GM12865 (cell line): ENCODE results near the gene ELAVL1.

Experiments
- DNase-seq: peaks from one replicate; pipeline ENCODE4 v3.0.0; 2010; ENCODE audit warnings: low read depth
- H3K4me3 ChIP-seq: 2 replicates; pipeline ENCODE4 v1.5.1; 2011; ENCODE audit warnings: mild to moderate bottlenecking, low read depth, low read length, control low read depth
- TF ChIP-seq, protein P1 (sequence below): IDR thresholded peaks from 2 replicates; pipeline ENCODE4 v1.5.1; 2011; ENCODE audit warnings: low read length, control low read depth, low read depth, inconsistent platforms; ENCODE audit not compliant: insufficient read depth; ENCODE audit errors: missing control alignments

ELAVL1 gene

DNA sequence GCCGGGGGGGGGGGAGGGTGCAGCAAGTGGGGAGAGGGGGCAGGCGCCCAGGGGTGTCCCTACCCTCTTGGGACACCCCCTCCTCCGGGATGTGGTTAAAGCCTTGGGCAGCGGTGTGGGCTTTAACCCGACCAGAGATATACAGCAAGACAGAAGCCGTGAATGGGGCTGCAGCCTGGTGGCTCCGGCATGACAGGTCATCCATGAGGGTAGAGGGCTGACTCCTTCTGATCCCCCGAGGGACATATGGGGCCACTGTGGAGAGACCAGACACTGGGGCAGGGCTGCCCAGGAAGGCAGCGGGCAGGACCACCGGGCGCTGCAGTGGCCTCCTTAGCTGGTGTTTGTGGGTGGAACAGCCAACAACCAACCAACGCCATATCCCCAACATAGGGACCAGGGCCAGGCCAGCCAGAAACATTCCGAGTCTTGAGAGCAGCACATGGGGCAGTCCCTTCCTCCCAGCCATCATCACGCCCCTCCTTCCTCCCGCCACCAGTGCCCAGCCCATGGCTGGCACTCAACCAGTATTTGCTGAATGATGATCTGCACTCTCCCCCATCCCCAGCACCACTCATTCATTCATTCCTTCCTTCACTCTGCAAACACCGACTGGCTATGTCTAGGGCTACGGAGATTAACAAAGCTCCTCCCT lies 18.2 kb downstream of the ELAVL1 start:
- peak; percentile 31 for DNase-seq
- TF ChIP-seq, protein P1, sequence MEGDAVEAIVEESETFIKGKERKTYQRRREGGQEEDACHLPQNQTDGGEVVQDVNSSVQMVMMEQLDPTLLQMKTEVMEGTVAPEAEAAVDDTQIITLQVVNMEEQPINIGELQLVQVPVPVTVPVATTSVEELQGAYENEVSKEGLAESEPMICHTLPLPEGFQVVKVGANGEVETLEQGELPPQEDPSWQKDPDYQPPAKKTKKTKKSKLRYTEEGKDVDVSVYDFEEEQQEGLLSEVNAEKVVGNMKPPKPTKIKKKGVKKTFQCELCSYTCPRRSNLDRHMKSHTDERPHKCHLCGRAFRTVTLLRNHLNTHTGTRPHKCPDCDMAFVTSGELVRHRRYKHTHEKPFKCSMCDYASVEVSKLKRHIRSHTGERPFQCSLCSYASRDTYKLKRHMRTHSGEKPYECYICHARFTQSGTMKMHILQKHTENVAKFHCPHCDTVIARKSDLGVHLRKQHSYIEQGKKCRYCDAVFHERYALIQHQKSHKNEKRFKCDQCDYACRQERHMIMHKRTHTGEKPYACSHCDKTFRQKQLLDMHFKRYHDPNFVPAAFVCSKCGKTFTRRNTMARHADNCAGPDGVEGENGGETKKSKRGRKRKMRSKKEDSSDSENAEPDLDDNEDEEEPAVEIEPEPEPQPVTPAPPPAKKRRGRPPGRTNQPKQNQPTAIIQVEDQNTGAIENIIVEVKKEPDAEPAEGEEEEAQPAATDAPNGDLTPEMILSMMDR = no peak
- H3K4me3 ChIP-seq = no peak overlapping the region

DNA sequence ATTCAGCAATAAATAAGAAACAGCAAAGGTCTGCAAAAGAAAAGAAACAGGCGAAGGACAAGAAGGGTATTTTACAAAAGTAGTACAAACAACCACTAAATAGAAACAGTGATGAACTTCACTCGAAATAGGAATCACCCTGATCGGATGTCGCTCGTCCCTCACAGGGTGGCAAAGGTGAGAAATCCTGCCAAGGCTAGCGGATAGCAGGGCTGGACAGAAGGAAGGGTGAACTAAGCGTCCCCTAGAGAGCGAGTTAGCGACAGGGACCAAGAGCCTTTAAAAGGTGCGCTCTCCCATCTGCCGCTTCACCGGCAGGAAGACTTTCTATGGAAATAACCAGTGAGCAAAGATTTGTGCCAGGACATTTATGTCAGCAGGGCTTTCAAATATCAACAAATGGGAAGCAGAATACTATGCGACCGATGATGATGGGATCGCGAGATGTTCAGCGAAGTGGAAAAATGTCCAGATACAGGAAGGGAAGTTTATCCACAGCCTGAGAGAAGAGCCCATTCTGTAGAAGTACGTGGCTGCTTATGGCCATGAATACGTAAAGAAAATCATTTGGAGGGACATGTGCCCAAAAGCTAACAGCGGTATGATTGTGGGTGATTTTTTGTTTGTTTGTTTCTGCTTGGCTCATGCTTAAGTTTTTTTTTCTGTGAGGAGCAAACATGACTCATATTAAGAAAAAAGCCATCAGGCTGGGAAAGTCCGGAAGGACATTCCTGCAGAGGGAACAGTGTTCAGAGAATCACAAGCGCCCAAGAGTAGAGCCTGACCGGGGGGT lies 18.9 kb downstream of the ELAVL1 start:
- no peak for DNase-seq
- no peak overlapping the region for H3K4me3 ChIP-seq
- TF ChIP-seq, protein P1 = no peak

DNA sequence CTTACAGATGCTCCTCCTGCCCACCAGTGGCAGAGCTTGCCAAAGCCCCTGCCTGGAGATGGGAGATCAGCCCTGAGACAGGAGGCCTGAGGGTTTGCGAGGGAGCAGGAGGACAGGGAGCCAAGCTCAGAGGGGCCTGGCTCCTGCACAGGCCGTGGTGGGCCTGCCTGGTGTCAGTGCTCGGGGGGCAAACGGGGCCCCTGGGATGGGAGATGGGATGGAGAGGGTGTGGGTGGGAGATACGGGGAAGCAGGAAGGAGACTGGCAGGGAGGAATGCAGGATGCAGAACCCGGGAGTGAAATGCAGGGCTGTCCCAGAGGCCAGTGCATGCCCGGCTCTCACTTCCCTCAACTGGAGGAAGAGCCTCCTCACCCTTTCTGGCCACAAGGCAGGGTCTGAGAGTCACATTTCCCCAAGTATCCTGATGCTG lies 19.9 kb downstream of the ELAVL1 start:
- no peak overlapping the region for H3K4me3 ChIP-seq
- TF ChIP-seq, protein P1 = no peak
- DNase-seq = no peak

DNA sequence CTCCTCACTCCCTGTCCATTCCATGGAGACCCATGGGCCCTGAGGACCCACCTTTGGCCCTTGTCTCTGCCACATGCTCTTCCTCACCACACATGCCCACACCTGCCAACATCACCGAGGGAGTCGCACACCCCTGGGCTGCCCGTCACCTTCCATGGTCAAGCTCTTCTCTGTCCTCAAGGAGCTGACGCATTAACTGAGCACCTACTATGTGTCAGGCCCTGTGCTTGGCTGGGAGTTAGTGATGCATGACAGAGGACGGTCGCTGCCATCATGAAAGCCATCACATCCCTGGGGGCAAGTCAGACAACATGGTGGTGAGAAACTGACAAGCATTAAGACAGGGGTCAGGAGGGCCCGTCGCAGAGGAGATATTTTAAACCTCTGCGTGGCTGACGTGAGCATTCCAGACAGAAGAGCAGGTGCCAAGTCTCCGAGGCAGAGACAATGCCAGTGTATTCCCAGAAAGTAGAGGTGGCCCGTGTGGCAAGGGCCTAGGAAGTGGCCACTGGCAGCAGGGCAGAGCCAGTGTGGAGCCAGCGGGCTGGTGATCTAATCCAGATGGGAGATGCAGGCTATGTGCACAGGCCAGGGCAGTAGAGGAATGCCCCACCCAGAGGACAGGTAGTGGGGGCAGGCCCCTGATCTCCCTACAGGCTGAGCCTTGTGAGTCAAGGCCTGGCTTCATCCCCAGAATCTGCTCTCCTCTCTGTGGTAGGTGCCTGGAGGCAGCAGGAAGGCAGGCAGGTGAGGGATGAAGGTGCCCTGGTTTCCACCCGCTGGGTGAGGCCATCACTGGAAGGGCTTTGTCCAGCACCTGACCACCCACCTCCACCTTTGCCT lies 21.2 kb downstream of the ELAVL1 start:
- DNase-seq = no peak
- TF ChIP-seq, protein P1 = no peak

DNA sequence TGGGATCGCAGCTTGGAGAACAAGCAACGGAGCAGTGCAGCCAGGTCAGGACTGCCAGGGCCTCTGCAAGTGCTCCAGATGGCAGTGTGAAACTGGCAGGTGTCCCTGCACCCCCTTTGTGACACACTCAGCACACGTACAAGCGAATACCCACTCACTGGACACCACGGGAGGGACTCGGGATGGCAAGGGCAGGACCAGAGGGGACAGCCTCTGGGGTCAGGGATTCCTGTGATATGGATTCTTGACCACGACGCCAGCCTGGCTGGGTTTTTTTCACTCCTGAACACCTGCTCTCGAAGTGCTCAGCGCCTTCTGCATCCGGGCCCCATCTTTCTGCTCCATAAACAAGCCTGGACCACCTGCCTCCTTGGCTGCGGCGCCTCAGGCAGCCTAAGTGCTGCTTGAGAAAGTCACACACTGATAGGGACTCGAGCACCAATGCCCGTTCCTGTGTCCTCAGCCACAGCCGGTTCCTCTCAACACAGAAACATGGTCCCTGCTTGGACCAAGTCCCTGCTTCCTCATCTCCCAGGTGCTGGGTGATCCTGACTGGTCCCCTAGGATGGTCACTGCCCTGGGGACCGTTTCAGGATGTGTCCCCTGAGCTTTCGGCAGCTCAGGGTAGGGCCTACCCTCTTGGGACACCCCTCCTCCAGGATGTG lies 22.0 kb downstream of the ELAVL1 start:
- no peak for DNase-seq
- TF ChIP-seq, protein P1 = no peak
- no peak overlapping the region for H3K4me3 ChIP-seq

More for the DNA sequence above, 21.2 kb downstream of the ELAVL1 start:
- H3K4me3 ChIP-seq = no peak overlapping the region

DNA sequence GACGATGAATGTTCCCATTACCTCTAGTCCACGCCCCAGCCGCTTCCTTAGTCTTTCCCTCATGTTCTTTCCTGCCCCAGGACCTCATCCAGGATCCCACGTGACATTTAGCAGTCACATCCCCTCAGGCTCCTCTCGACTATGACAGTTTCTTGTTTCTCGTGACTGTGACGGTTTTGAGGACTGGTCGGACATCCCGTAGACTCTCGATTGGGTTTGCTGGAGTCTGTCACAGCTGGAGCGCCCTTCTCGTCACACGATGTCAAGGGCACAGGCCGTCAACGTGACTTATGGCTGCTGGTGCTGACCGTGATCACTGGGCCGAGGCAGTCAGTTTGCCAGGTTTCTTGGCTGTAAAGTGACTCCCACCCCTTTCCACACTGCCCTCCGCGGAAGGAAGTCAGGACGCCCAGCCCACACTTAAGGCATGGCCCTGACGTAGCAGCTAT lies 22.8 kb downstream of the ELAVL1 start:
- no peak for DNase-seq
- TF ChIP-seq, protein P1 = no peak
- no peak overlapping the region for H3K4me3 ChIP-seq
